HepG2 (cell line): ENCODE measurements around the gene NOL4L. TPM values are rescaled to one million over a fixed set of nuclear protein-coding genes. Genes with fewer than 3 reads are reported as not detected.

Source experiments
- ARNTL ChIP-seq: sonication (generic); formaldehyde crosslinking; IDR thresholded peaks from 2 replicates; pipeline ENCODE4 v1.4.0; 2020; ENCODE audit warnings: mild to moderate bottlenecking, missing genetic modification reagents
- CREB1 ChIP-seq, 2 experiments: fragments of 450-650 bp in 1 of 2; IDR thresholded peaks; 2 replicates each; pipeline ENCODE4 v1.6.1; 2016 to 2017; ENCODE audit warnings: control low read depth in 1 of 2, mild to moderate bottlenecking in 1 of 2, missing compliant biosample characterization in 1 of 2, missing genetic modification characterization in 1 of 2
- EEA1 ChIP-seq: sonication (generic); formaldehyde crosslinking; IDR thresholded peaks from 2 replicates; pipeline ENCODE4 v1.5.1; 2020; ENCODE audit warnings: mild to moderate bottlenecking, missing genetic modification reagents, borderline replicate concordance
- ONECUT2 ChIP-seq: sonication (generic); formaldehyde crosslinking; IDR thresholded peaks from 2 replicates; pipeline ENCODE4 v1.4.0; 2020; ENCODE audit warnings: missing genetic modification reagents
- SOX6 ChIP-seq, 2 experiments: fragments of 450-650 bp in 1 of 2; sonication (generic) in 1 of 2; formaldehyde crosslinking in 1 of 2; IDR thresholded peaks; 2 replicates each; pipeline versions ENCODE4 v1.4.0 to v1.6.1; 2017 to 2020; ENCODE audit warnings: antibody characterized with exemption in 1 of 2, mild to moderate bottlenecking in 1 of 2, missing genetic modification reagents in 1 of 2
- TBX3 ChIP-seq: fragments of 450-650 bp; IDR thresholded peaks from 2 replicates; pipeline ENCODE4 v1.6.1; 2017; ENCODE audit warnings: antibody characterized with exemption, mild to moderate bottlenecking, inconsistent platforms, borderline replicate concordance
- ZNF232 ChIP-seq: sonication (generic); formaldehyde crosslinking; IDR thresholded peaks from 2 replicates; pipeline ENCODE4 v1.4.0; 2020; ENCODE audit warnings: missing genetic modification reagents, borderline replicate concordance
- ZNF282 ChIP-seq: fragments of 450-650 bp; IDR thresholded peaks from 2 replicates; pipeline ENCODE4 v1.6.1; 2018; ENCODE audit not compliant: partially characterized antibody
- ZNF441 ChIP-seq: sonication (generic); formaldehyde crosslinking; IDR thresholded peaks from 2 replicates; pipeline ENCODE4 v1.7.0; 2021; ENCODE audit warnings: missing genetic modification reagents, borderline replicate concordance
- ZNF747 ChIP-seq: sonication (generic); formaldehyde crosslinking; IDR thresholded peaks from 2 replicates; pipeline ENCODE4 v1.8.1; 2023; ENCODE audit warnings: missing genetic modification reagents, mild to moderate bottlenecking, borderline replicate concordance
- polyA plus RNA-seq, 8 experiments: library from polyadenylated mRNA; depleted of rRNA in 3 of 8; stranded (reverse) in 7 of 8; unstranded in 1 of 8; fragments of >200 nt; fragmentation: Illumina TruSeq in 4 of 8; extraction: Trizol in 4 of 8; gene quantifications; 2 replicates each; pipeline versions ENCODE4 v1.2.1 to v1.2.3, GENCODE V29; 2011 to 2016; ENCODE audit warnings: low read depth in 4 of 8, missing spikeins in 1 of 8, mixed read lengths in 1 of 8; ENCODE audit not compliant: insufficient read depth in 1 of 8
- total RNA-seq, 5 experiments: library from RNA; depleted of rRNA; stranded (reverse); fragments of >200 nt; fragmentation: Illumina TruSeq; extraction: Trizol; gene quantifications; 2 replicates each; pipeline ENCODE4 v1.2.3, GENCODE V29; 2016; ENCODE audit warnings: low read depth in 1 of 5
- TF ChIP-seq, protein P1 (sequence below): sonication (generic); formaldehyde crosslinking; IDR thresholded peaks from 2 replicates; pipeline ENCODE4 v1.9.0; 2022; ENCODE audit warnings: missing genetic modification reagents, mild to moderate bottlenecking, borderline replicate concordance
- TF ChIP-seq, protein P2 (sequence below): sonication (generic); formaldehyde crosslinking; IDR thresholded peaks from 2 replicates; pipeline ENCODE4 v1.5.0; 2020; ENCODE audit warnings: missing genetic modification reagents
- TF ChIP-seq, protein P3 (sequence below): sonication (generic); formaldehyde crosslinking; IDR thresholded peaks from 2 replicates; pipeline ENCODE4 v1.4.0; 2020; ENCODE audit warnings: low read depth, mild to moderate bottlenecking, missing genetic modification reagents
- TF ChIP-seq, protein P4 (sequence below): sonication (generic); formaldehyde crosslinking; IDR thresholded peaks from 2 replicates; pipeline ENCODE4 v1.4.0; 2020; ENCODE audit warnings: missing genetic modification reagents
- TF ChIP-seq, protein P5 (sequence below): sonication (generic); formaldehyde crosslinking; IDR thresholded peaks from 2 replicates; pipeline ENCODE4 v1.5.0; 2020; ENCODE audit warnings: missing genetic modification reagents, mild to moderate bottlenecking, borderline replicate concordance
- TF ChIP-seq, protein P6 (sequence below), 2 experiments: sonication (generic) in 1 of 2; formaldehyde crosslinking in 1 of 2; IDR thresholded peaks; 2 replicates each; pipeline versions ENCODE4 v1.5.1 to v1.6.1; 2011 to 2020; ENCODE audit warnings: borderline replicate concordance in 1 of 2, low read depth in 1 of 2, low read length in 1 of 2, mild to moderate bottlenecking in 1 of 2, missing genetic modification reagents in 1 of 2, moderate library complexity in 1 of 2
- TF ChIP-seq, protein P7 (sequence below): sonication (generic); formaldehyde crosslinking; IDR thresholded peaks from 2 replicates; pipeline ENCODE4 v1.5.0; 2020; ENCODE audit warnings: mild to moderate bottlenecking, low read depth, missing genetic modification reagents, borderline replicate concordance

Gene NOL4L
- total and polyA plus RNA-seq, 2 of the 13 experiments (the other 11 are each of a cell fraction or from before 2014, with no cell fraction given) = 16.6 to 35.4 TPM

DNA sequence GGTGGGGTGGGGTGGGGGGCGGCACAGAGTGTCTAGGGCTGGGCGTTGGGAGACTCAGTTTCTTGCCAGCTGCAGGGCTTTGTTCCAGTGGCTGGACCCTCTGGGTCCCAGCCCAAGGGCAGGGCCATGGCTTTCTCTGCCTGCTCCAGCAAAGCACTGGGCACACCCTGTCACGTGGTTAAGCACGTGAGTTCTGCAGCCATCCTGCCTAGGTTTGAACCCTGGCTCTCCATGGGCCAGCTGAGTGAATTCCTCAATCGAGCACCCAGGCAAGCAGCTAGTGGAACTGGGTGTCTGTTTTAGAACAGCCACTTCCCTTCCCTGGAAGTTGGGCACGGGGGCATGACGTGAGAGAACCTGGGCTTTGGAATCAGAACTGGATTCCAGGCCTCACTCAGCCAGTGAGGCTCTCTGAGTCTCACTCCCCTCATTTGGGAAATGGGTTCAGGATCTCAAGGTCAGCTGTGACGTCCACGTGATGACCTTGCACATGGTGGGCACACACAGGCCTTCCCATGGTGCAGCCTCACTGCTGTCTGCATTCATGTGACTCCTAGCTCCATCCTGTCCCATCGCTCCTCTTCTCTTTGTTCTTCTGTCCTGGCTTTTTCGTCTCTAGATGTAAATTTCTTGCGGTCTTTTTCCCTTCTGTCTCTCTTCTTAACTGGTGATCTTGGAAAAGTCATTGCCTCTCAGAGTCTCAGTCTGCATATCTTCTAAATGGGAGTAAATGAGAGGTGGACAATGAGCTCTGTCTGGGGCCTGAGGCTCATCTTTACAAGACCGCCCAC, 45.9 kb downstream of the NOL4L start (continued):
- TF ChIP-seq EEA1 (CRISPR knock-in tag) (peak; percentile 88; the same call in 1 of the 2 replicates), ONECUT2 (CRISPR knock-in tag) (no peak), ZNF441 (CRISPR knock-in tag) (0 out of 2 replicates have a peak, but pooled peaks have one; percentile 27), CREB1 (IDR thresholded peaks at IDR 0.05) (peak; percentile 59), CREB1 (CRISPR knock-in tag; IDR thresholded peaks at IDR 0.05) (no peak), ZNF747 (no peak), ZNF232 (CRISPR knock-in tag) (peak; percentile 55; the same call in 1 of the 2 replicates), ARNTL (CRISPR knock-in tag) (peak; percentile 96), SOX6 (IDR thresholded peaks at IDR 0.05) (no peak), SOX6 (CRISPR knock-in tag; IDR thresholded peaks at IDR 0.05) (no peak), TBX3 (no peak), ZNF282 (no peak)
- TF ChIP-seq, protein P1, sequence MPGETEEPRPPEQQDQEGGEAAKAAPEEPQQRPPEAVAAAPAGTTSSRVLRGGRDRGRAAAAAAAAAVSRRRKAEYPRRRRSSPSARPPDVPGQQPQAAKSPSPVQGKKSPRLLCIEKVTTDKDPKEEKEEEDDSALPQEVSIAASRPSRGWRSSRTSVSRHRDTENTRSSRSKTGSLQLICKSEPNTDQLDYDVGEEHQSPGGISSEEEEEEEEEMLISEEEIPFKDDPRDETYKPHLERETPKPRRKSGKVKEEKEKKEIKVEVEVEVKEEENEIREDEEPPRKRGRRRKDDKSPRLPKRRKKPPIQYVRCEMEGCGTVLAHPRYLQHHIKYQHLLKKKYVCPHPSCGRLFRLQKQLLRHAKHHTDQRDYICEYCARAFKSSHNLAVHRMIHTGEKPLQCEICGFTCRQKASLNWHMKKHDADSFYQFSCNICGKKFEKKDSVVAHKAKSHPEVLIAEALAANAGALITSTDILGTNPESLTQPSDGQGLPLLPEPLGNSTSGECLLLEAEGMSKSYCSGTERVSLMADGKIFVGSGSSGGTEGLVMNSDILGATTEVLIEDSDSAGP (CRISPR knock-in tag) = peak; percentile 14; the same call in 1 of the 2 replicates
- TF ChIP-seq, protein P2, sequence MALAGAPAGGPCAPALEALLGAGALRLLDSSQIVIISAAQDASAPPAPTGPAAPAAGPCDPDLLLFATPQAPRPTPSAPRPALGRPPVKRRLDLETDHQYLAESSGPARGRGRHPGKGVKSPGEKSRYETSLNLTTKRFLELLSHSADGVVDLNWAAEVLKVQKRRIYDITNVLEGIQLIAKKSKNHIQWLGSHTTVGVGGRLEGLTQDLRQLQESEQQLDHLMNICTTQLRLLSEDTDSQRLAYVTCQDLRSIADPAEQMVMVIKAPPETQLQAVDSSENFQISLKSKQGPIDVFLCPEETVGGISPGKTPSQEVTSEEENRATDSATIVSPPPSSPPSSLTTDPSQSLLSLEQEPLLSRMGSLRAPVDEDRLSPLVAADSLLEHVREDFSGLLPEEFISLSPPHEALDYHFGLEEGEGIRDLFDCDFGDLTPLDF = no peak
- TF ChIP-seq, protein P3, sequence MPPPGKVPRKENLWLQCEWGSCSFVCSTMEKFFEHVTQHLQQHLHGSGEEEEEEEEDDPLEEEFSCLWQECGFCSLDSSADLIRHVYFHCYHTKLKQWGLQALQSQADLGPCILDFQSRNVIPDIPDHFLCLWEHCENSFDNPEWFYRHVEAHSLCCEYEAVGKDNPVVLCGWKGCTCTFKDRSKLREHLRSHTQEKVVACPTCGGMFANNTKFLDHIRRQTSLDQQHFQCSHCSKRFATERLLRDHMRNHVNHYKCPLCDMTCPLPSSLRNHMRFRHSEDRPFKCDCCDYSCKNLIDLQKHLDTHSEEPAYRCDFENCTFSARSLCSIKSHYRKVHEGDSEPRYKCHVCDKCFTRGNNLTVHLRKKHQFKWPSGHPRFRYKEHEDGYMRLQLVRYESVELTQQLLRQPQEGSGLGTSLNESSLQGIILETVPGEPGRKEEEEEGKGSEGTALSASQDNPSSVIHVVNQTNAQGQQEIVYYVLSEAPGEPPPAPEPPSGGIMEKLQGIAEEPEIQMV (CRISPR knock-in tag) = no peak
- TF ChIP-seq, protein P4, sequence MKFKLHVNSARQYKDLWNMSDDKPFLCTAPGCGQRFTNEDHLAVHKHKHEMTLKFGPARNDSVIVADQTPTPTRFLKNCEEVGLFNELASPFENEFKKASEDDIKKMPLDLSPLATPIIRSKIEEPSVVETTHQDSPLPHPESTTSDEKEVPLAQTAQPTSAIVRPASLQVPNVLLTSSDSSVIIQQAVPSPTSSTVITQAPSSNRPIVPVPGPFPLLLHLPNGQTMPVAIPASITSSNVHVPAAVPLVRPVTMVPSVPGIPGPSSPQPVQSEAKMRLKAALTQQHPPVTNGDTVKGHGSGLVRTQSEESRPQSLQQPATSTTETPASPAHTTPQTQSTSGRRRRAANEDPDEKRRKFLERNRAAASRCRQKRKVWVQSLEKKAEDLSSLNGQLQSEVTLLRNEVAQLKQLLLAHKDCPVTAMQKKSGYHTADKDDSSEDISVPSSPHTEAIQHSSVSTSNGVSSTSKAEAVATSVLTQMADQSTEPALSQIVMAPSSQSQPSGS (CRISPR knock-in tag) = peak; percentile 50; the same call in 1 of the 2 replicates
- TF ChIP-seq, protein P5, sequence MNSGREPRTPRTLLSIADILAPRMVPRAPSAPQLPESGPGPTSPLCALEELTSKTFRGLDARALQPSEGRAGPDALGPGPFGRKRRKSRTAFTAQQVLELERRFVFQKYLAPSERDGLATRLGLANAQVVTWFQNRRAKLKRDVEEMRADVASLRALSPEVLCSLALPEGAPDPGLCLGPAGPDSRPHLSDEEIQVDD (CRISPR knock-in tag) = no peak
- TF ChIP-seq, protein P6, sequence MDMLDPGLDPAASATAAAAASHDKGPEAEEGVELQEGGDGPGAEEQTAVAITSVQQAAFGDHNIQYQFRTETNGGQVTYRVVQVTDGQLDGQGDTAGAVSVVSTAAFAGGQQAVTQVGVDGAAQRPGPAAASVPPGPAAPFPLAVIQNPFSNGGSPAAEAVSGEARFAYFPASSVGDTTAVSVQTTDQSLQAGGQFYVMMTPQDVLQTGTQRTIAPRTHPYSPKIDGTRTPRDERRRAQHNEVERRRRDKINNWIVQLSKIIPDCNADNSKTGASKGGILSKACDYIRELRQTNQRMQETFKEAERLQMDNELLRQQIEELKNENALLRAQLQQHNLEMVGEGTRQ (IDR thresholded peaks at IDR 0.05; ENCODE audit: low read depth, low read length) = peak; percentile 92
- TF ChIP-seq, protein P6 (CRISPR knock-in tag; IDR thresholded peaks at IDR 0.05; ENCODE audit: borderline replicate concordance) = peak; percentile 62; the same call in 1 of the 2 replicates
- TF ChIP-seq, protein P7, sequence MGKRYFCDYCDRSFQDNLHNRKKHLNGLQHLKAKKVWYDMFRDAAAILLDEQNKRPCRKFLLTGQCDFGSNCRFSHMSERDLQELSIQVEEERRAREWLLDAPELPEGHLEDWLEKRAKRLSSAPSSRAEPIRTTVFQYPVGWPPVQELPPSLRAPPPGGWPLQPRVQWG (CRISPR knock-in tag) = 0 out of 2 replicates have a peak, but pooled peaks have one; percentile 89
